Liver (tissue), 9 donors: Measurements from ENCODE around the gene NKD1. TPM values are rescaled to one million over a fixed set of nuclear protein-coding genes. Genes with fewer than 3 reads are reported as not detected.

ENCODE experiments used
- DNase-seq: peaks from one replicate; pipeline ENCODE4 v3.0.0-alpha.2; 2017; ENCODE audit warnings: low spot score
- H3K27ac ChIP-seq, 2 donors: one replicate each; pipeline ENCODE4 v1.7.0; 2013; ENCODE audit warnings: inconsistent platforms in 2 of 2, low read length in 2 of 2, control low read depth in 1 of 2, low read depth in 1 of 2, mild to moderate bottlenecking in 1 of 2
- H3K27me3 ChIP-seq, 4 donors: one replicate each; pipeline versions ENCODE4 v1.6.1 to v1.7.0; 2013; ENCODE audit warnings: low read length in 3 of 4, inconsistent platforms in 1 of 4, mild to moderate bottlenecking in 1 of 4, moderate library complexity in 1 of 4; ENCODE audit not compliant: control insufficient read depth in 4 of 4, insufficient read depth in 4 of 4
- H3K36me3 ChIP-seq, 4 donors: one replicate each; pipeline versions ENCODE4 v1.6.1 to v1.7.0; 2013; ENCODE audit warnings: low read length in 3 of 4, mild to moderate bottlenecking in 3 of 4, low read depth in 1 of 4, moderate library complexity in 1 of 4; ENCODE audit not compliant: control insufficient read depth in 4 of 4, insufficient read depth in 3 of 4
- H3K4me1 ChIP-seq, 4 donors: one replicate each; pipeline versions ENCODE4 v1.6.1 to v1.7.0; 2013; ENCODE audit warnings: low read length in 3 of 4, mild to moderate bottlenecking in 3 of 4, moderate library complexity in 1 of 4; ENCODE audit not compliant: control insufficient read depth in 4 of 4, insufficient read depth in 4 of 4
- H3K4me3 ChIP-seq, 3 donors: one replicate each; pipeline versions ENCODE4 v1.6.1 to v1.7.0; 2013; ENCODE audit warnings: low read length in 3 of 3, control low read depth in 1 of 3, low read depth in 1 of 3, mild to moderate bottlenecking in 1 of 3
- H3K9ac ChIP-seq, 2 donors: one replicate each; pipeline ENCODE4 v1.7.0; 2013; ENCODE audit warnings: low read length in 2 of 2, mild to moderate bottlenecking in 2 of 2, moderate library complexity in 2 of 2, control low read depth in 1 of 2, low read depth in 1 of 2
- H3K9me3 ChIP-seq, 4 donors: one replicate each; pipeline versions ENCODE4 v1.6.1 to v1.7.0; 2013; ENCODE audit warnings: low read length in 3 of 4; ENCODE audit not compliant: control insufficient read depth in 4 of 4
- EGR1 ChIP-seq, 2 donors: IDR thresholded peaks; 2 replicates each; pipeline ENCODE4 v1.6.1; 2016 to 2018; ENCODE audit warnings: antibody characterized with exemption in 2 of 2, low read depth in 2 of 2
- FOXA1 ChIP-seq: IDR thresholded peaks from 2 replicates; pipeline ENCODE4 v1.6.1; 2016; ENCODE audit warnings: antibody characterized with exemption
- GABPA ChIP-seq, 2 donors: IDR thresholded peaks in 1 of 2; conservative IDR thresholded peaks in 1 of 2; 2 replicates each; pipeline ENCODE4 v1.6.1; 2016; ENCODE audit warnings: antibody characterized with exemption in 2 of 2, mild to moderate bottlenecking in 1 of 2, moderate library complexity in 1 of 2
- HNF4G ChIP-seq: IDR thresholded peaks from 2 replicates; pipeline ENCODE4 v1.6.1; 2016; ENCODE audit warnings: antibody characterized with exemption
- JUND ChIP-seq, 2 donors: IDR thresholded peaks; 2 replicates each; pipeline ENCODE4 v1.6.1; 2016; ENCODE audit warnings: antibody characterized with exemption in 2 of 2
- RAD21 ChIP-seq, 2 donors: IDR thresholded peaks; 2 replicates each; pipeline ENCODE4 v1.6.1; 2016; ENCODE audit warnings: antibody characterized with exemption in 2 of 2, mild to moderate bottlenecking in 2 of 2
- REST ChIP-seq: IDR thresholded peaks from 2 replicates; pipeline ENCODE4 v1.6.1; 2016; ENCODE audit warnings: antibody characterized with exemption, mild to moderate bottlenecking
- RXRA ChIP-seq, 2 donors: IDR thresholded peaks; 2 replicates each; pipeline ENCODE4 v1.6.1; 2017 to 2018; ENCODE audit warnings: antibody characterized with exemption in 2 of 2, mild to moderate bottlenecking in 1 of 2
- TAF1 ChIP-seq: conservative IDR thresholded peaks from 2 replicates; pipeline ENCODE4 v1.6.1; 2016; ENCODE audit warnings: antibody characterized with exemption, mild to moderate bottlenecking
- YY1 ChIP-seq: IDR thresholded peaks from 2 replicates; pipeline ENCODE4 v1.6.1; 2016; ENCODE audit warnings: antibody characterized with exemption, mild to moderate bottlenecking
- WGBS: extraction: QIAGEN DNeasy Blood & Tissue Kit; methylation state at CpG from one replicate; pipeline ENCODE4 v1.1.7; 2013; 5-methylcytosine and 5-hydroxymethylcytosine counted together
- polyA plus RNA-seq, 2 donors: library from polyadenylated mRNA; stranded (reverse) in 1 of 2; unstranded in 1 of 2; fragments of 200-250 nt in 1 of 2; fragments of >200 nt in 1 of 2; fragmentation: Nextera tagmentation in 1 of 2; extraction: Ambion mirVana in 1 of 2; gene quantifications; one replicate each; pipeline versions ENCODE4 v1.2.1 to v1.2.3, GENCODE V29; 2013 to 2015
- total RNA-seq, 2 donors: library from RNA; depleted of rRNA; stranded (reverse); fragments of >200 nt; gene quantifications; one replicate each; pipeline ENCODE4 v1.2.3, GENCODE V29; 2014
- TF ChIP-seq, protein P1 (sequence below): IDR thresholded peaks from 2 replicates; pipeline ENCODE4 v1.6.1; 2016; ENCODE audit warnings: antibody characterized with exemption
- TF ChIP-seq, protein P2 (sequence below): IDR thresholded peaks from 2 replicates; pipeline ENCODE4 v1.6.1; 2016; ENCODE audit warnings: antibody characterized with exemption
- donor health status: healthy.
- donor health status: healthy.
- donor health status: healthy.
- donor health status: healthy.
- donor health status: healthy.

The NKD1 gene
- total and polyA plus RNA-seq, 4 donors, result 0.28 to 3.5 (median 0.85) TPM

DNA sequence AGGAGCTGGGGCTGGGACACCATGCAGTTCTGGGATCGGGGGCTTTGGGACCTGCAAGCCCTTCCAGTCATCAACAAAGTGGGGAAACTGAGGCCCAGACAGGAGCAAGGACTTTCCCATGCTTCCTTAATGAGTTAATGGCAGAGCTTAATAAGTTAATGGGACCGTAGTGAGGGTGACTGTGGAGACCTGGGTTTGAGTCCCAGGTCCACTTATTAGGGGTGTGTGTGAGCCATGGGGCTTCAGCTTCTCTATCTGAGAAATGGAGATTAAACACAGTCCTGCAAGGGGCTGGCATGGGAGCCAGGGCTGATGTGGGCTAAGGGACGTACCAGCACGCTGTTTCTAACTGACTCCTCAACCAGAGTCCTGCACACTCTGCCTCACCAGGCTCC, 41.7 kb upstream of the NKD1 start:
- Histone ChIP-seq H3K9ac (no peak overlapping the region), H3K4me1 (no peaks in the 10 kb centered on the region), H3K27ac (no peak overlapping the region), H3K27me3 (no peaks in the 10 kb centered on the region), H3K4me3 (no peak overlapping the region), H3K36me3 (no peaks in the 10 kb centered on the region), H3K9me3 (no peaks in the 10 kb centered on the region)
- DNase-seq, result no peak
- 95% methylated on average over 4 of the region's 4 CpGs for WGBS
- TF ChIP-seq RXRA (IDR thresholded peaks at IDR 0.05), result no peak
- no peak for TF ChIP-seq EGR1 (IDR thresholded peaks at IDR 0.05; ENCODE audit: low read depth in 2 of 2)
- no peak for TF ChIP-seq GABPA (IDR thresholded peaks at IDR 0.05 in 1 of 2, conservative IDR thresholded peaks at IDR 0.05 in 1 of 2)
- no peak for TF ChIP-seq YY1
- TF ChIP-seq, protein P1, sequence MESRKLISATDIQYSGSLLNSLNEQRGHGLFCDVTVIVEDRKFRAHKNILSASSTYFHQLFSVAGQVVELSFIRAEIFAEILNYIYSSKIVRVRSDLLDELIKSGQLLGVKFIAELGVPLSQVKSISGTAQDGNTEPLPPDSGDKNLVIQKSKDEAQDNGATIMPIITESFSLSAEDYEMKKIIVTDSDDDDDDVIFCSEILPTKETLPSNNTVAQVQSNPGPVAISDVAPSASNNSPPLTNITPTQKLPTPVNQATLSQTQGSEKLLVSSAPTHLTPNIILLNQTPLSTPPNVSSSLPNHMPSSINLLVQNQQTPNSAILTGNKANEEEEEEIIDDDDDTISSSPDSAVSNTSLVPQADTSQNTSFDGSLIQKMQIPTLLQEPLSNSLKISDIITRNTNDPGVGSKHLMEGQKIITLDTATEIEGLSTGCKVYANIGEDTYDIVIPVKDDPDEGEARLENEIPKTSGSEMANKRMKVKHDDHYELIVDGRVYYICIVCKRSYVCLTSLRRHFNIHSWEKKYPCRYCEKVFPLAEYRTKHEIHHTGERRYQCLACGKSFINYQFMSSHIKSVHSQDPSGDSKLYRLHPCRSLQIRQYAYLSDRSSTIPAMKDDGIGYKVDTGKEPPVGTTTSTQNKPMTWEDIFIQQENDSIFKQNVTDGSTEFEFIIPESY, result no peak
- no peak for TF ChIP-seq HNF4G
- TF ChIP-seq FOXA1, result no peak
- no peak for TF ChIP-seq JUND (IDR thresholded peaks at IDR 0.05)

DNA sequence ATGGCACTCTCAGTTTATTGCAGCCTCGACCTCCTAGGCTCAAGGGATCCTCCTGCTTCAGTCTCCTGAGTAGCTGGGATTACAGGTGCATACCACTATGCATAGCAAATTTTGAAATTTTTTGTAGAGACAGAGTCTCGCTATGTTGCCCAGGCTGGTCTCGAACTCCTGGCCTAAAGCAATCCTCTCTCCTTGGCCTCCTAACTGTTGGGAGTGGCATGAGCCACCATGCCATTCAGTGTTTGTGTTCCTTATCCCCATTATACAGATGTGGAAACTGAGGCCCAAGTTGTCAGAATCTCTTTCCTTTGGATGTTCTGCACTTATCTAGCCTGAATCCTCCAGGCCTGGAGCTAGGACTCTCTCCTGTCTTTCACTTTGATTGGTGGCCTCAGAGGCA, 40.8 kb upstream of the NKD1 start:
- no peak overlapping the region for H3K27ac ChIP-seq
- WGBS, result 86% methylated on average over 3 of the region's 3 CpGs
- H3K9me3 ChIP-seq, result no peaks in the 10 kb centered on the region
- no peaks in the 10 kb centered on the region for H3K4me1 ChIP-seq
- H3K9ac ChIP-seq, result no peak overlapping the region
- H3K36me3 ChIP-seq, result no peaks in the 10 kb centered on the region
- DNase-seq, result no peak
- H3K4me3 ChIP-seq, result no peak overlapping the region
- TF ChIP-seq RAD21 (IDR thresholded peaks at IDR 0.05), result no peak
- TF ChIP-seq JUND (IDR thresholded peaks at IDR 0.05), result no peak
- no peak for TF ChIP-seq TAF1
- TF ChIP-seq, protein P2, sequence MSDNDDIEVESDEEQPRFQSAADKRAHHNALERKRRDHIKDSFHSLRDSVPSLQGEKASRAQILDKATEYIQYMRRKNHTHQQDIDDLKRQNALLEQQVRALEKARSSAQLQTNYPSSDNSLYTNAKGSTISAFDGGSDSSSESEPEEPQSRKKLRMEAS, result no peak
- no peak for TF ChIP-seq REST
- no peak for TF ChIP-seq FOXA1
- no peaks in the 10 kb centered on the region for H3K27me3 ChIP-seq
